GM23248 (cell line): ENCODE measurements around the gene RUNDC3A.

Experiments used
- EZH2 ChIP-seq: fragments of 200-600 bp; sonication (generic); IDR thresholded peaks from 2 replicates; pipeline ENCODE4 v1.6.1; 2018; ENCODE audit warnings: antibody characterized with exemption, mild to moderate bottlenecking; ENCODE audit not compliant: insufficient read depth, poor library complexity, severe bottlenecking
- EZH2phosphoT487 ChIP-seq: fragments of 200-600 bp; sonication (generic); IDR thresholded peaks from 2 replicates; pipeline ENCODE4 v1.6.1; 2018; ENCODE audit warnings: antibody characterized with exemption, moderate library complexity, mild to moderate bottlenecking, low read depth; ENCODE audit not compliant: insufficient read depth

- TF ChIP-seq EZH2phosphoT487 (no peak), EZH2 (no peak)
Measured at GRCh38 chr17:44334727-44335126, 26.3 kb downstream of the RUNDC3A start.
